Measurements from ENCODE around the gene NPIPA3. TPM values are rescaled to one million over a fixed set of nuclear protein-coding genes. Genes with fewer than 3 reads are reported as not detected.
"Not testable (repeated sequence)": the region's sequence is repeated elsewhere in the genome, so short reads cannot be mapped to it uniquely, and the experiment has no call there.

NPIPA3 gene
- total RNA-seq, 1 donor from 2014 or later, result not detected

DNA sequence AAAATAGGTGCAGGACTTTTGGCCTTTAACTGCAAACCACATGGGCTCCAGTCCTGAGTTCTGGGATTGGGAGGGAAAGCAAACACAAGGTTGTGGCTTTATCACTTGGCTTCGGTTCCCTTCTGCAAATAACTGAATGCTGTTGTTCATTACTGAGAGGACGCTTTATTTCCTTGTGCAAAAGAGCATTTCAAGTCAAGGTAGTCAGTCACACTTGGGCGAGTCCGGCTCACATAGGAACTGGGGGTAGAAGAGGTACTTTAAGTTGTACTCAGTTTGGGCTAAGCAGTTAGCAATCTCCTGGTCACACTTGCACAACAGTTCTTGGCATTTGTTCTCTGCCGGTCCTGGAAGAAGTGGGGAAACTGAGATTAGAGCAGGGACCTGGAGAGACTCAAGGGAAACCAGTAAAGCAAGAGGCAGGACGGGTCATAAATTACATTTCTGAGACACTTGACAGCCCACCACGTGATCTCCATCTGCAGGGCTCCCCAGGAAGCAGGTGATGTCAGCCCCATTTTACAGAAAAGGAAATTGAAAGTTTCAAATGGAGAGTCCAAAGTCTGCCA, 30.7 kb upstream of the NPIPA3 start:
- Histone ChIP-seq H3K4me3 (no peak overlapping the region), H3K27me3 (no peaks in the 10 kb centered on the region), H3K27ac (no peak overlapping the region), H3K9me3 (no peaks in the 10 kb centered on the region), H3K36me3 (peaks cover 7 to 24% of the 10 kb centered on the region in 2 donors), H3K4me1 (no peaks in the 10 kb centered on the region)
- TF ChIP-seq, protein P1, sequence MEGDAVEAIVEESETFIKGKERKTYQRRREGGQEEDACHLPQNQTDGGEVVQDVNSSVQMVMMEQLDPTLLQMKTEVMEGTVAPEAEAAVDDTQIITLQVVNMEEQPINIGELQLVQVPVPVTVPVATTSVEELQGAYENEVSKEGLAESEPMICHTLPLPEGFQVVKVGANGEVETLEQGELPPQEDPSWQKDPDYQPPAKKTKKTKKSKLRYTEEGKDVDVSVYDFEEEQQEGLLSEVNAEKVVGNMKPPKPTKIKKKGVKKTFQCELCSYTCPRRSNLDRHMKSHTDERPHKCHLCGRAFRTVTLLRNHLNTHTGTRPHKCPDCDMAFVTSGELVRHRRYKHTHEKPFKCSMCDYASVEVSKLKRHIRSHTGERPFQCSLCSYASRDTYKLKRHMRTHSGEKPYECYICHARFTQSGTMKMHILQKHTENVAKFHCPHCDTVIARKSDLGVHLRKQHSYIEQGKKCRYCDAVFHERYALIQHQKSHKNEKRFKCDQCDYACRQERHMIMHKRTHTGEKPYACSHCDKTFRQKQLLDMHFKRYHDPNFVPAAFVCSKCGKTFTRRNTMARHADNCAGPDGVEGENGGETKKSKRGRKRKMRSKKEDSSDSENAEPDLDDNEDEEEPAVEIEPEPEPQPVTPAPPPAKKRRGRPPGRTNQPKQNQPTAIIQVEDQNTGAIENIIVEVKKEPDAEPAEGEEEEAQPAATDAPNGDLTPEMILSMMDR (IDR thresholded peaks at IDR 0.05), result no peak
- intact Hi-C loops (cut with DNase I), result no loop called here
- DNase-seq (ENCODE audit: low spot score in 2 of 2), result no peak

DNA sequence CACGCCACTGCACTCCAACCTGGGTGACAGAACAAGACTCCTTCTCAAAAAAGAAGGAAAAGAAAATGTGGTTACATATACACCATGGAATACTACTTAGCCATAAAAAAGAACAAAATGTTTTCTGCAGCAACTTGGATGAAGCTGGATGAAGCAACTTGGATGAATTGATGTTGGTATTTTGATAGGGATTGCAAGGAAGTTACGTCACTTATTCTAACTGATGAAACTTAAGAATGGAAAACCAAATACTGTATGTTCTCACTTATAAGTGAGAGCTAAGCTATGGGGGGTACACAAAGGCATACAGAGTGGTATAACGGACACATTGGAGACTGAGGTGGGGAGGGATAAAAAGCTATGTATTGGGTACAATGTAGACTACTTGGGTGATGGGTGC, 26.6 kb upstream of the NPIPA3 start:
- TF ChIP-seq, protein P1 (IDR thresholded peaks at IDR 0.05), result no peak
- no peaks in the 10 kb centered on the region for H3K27me3 ChIP-seq
- H3K4me1 ChIP-seq, result no peaks in the 10 kb centered on the region
- no peak for DNase-seq (ENCODE audit: low spot score in 2 of 2)
- H3K4me3 ChIP-seq, result no peak overlapping the region
- no peaks in the 10 kb centered on the region for H3K36me3 ChIP-seq
- intact Hi-C loops (cut with DNase I), result no loop called here
- H3K27ac ChIP-seq, result no peak overlapping the region
- H3K9me3 ChIP-seq, result no peaks in the 10 kb centered on the region

DNA sequence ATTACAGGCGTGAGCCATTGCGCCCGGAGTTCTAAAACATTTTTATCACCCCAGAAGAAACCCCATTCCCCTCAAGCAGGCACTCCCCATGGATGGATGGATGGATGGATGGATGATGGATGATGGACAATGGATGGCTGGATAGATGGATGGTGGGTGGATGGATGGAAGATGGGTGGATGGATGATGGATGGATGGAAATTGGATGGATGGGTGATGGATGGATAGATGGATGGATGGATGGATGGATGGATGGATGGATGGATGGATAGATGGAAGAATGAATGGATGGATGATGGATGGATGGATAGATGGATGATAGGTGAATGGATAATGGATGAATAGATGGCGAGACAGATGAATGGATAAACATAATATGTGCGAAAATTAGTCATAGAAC, 25.6 kb upstream of the NPIPA3 start:
- intact Hi-C loops (cut with DNase I), result no loop called here

DNA sequence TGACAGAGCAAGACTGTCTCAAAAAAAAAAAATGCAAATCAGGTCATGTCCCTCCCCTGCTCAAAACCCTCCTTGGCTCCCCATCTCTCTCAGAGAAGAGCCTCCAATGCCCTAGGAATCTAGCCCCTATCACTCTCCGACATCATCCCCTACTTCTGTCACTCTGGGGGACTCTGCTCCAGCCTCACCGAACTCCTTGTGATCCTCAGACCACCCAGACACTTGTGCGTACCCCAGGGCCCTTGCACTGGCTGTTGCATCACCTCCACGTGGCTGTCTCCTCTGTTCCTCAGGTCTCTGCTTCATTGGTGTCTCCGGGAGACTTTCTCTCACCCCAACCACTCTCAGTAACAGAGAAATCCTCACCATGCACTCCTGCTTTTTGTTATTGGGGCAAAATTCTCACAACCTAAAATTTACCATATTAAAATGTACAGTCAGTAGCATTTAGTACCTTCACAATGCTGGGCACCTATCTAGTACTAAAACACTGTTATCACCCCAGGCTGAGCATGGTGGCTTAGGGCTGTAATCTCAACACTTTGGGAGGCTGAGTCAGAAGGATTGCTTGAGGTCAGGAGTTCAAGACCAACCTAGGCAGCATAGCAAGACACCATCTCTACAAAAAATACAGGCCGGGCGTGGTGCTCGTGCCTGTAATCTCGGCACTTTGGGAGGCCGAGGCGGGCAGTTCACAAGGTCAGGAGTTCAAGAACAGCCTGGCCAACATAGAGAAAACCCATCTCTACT, 24.3 kb upstream of the NPIPA3 start:
- intact Hi-C loops (cut with DNase I), result no loop called here
- H3K36me3 ChIP-seq, result no peaks in the 10 kb centered on the region
- TF ChIP-seq, protein P1 (IDR thresholded peaks at IDR 0.05), result no peak
- H3K27ac ChIP-seq, result no peak overlapping the region
- H3K4me1 ChIP-seq, result no peaks in the 10 kb centered on the region
- DNase-seq (ENCODE audit: low spot score in 2 of 2), result no peak
- no peaks in the 10 kb centered on the region for H3K27me3 ChIP-seq
- no peak overlapping the region for H3K4me3 ChIP-seq
- H3K9me3 ChIP-seq, result no peaks in the 10 kb centered on the region

More for the DNA sequence above, 25.6 kb upstream of the NPIPA3 start:
- Histone ChIP-seq H3K36me3 (no peaks in the 10 kb centered on the region), H3K4me3 (no peak overlapping the region), H3K27ac (no peak overlapping the region), H3K4me1 (no peaks in the 10 kb centered on the region), H3K9me3 (no peaks in the 10 kb centered on the region), H3K27me3 (no peaks in the 10 kb centered on the region)
- no peak for DNase-seq (ENCODE audit: low spot score in 2 of 2)
- TF ChIP-seq, protein P1 (IDR thresholded peaks at IDR 0.05), result no peak

DNA sequence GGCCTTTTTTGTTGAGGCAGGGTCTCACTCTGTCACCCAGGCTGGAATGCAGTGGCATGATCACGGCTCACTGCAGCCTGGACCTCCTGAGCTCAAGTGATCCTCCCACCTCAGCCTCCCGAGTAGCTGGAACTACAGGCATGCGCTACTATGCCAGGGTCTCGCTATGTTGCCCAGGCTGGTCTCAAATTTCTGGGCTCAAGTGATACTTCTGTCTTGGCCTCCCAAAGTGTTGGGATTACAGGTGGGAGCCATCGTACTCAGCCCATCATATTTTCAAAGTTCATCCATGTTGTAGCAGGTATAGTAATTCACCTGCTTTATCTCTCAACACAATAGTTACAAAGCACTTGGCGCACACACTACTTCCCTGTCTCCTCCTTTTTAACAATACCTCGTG, 22.8 kb upstream of the NPIPA3 start:
- H3K36me3 ChIP-seq; H3K4me3 ChIP-seq; H3K4me1 ChIP-seq; intact Hi-C loops (cut with DNase I); H3K9me3 ChIP-seq; H3K27ac ChIP-seq; DNase-seq (ENCODE audit: low spot score in 2 of 2); H3K27me3 ChIP-seq: not testable (repeated sequence)

DNA sequence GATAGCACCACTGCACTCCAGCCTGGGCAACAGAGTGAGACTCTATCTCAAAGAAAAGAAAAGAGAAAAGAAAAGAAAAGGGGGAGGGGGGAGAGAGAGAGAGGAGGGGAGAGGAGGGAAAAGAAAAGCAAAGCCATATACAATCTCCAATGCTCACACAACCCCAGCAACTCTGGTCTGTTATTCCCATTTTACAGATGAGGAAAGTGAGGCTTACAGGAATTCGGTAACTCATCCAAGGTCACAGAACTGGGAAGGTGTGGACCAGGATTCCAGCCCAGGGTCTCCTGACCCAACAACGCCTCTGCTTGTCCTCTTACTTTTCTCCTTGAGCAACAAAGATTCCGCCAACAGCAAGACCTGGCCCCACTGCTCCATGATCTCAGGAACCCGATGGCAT, 22.1 kb upstream of the NPIPA3 start:
- H3K36me3 ChIP-seq, result no peaks in the 10 kb centered on the region
- no peaks in the 10 kb centered on the region for H3K9me3 ChIP-seq
- DNase-seq (ENCODE audit: low spot score in 2 of 2), result no peak
- no peaks in the 10 kb centered on the region for H3K4me1 ChIP-seq
- TF ChIP-seq, protein P1 (IDR thresholded peaks at IDR 0.05), result no peak
- H3K27ac ChIP-seq, result no peak overlapping the region
- H3K4me3 ChIP-seq, result no peak overlapping the region
- H3K27me3 ChIP-seq, result no peaks in the 10 kb centered on the region
- intact Hi-C loops (cut with DNase I), result no loop called here
